GM12878 (cell line): ENCODE measurements around the gene NISCH.

Experiments used
- BHLHE40 ChIP-seq, 2 experiments: fragments of 450-650 bp in 1 of 2; IDR thresholded peaks; 2 replicates each; pipeline ENCODE4 v1.6.1; 2011 to 2017; ENCODE audit warnings: low read depth in 2 of 2, borderline replicate concordance in 1 of 2, improper control_type of control experiment in 1 of 2, low read length in 1 of 2, mild to moderate bottlenecking in 1 of 2
- DPF2 ChIP-seq: fragments of 450-650 bp; IDR thresholded peaks from 2 replicates; pipeline ENCODE4 v1.6.1; 2017; ENCODE audit warnings: mild to moderate bottlenecking
- EGR1 ChIP-seq, 2 experiments: IDR thresholded peaks; 1 replicate in 1 of 2; 2 replicates in 1 of 2; pipeline ENCODE4 v1.6.1; 2011 to 2012; ENCODE audit warnings: low read depth in 2 of 2, low read length in 2 of 2, borderline replicate concordance in 1 of 2, mild to moderate bottlenecking in 1 of 2, moderate library complexity in 1 of 2
- PAX8 ChIP-seq: fragments of 450-650 bp; IDR thresholded peaks from 2 replicates; pipeline ENCODE4 v1.6.1; 2017; ENCODE audit warnings: mild to moderate bottlenecking, moderate library complexity
- REST ChIP-seq: IDR thresholded peaks from 2 replicates; pipeline ENCODE4 v1.6.1; 2012; ENCODE audit warnings: mild to moderate bottlenecking, low read depth, low read length
- TF ChIP-seq, protein P1 (sequence below): fragments of 450-650 bp; IDR thresholded peaks from 2 replicates; pipeline ENCODE4 v1.6.1; 2016; ENCODE audit warnings: mild to moderate bottlenecking

- TF ChIP-seq, protein P1, sequence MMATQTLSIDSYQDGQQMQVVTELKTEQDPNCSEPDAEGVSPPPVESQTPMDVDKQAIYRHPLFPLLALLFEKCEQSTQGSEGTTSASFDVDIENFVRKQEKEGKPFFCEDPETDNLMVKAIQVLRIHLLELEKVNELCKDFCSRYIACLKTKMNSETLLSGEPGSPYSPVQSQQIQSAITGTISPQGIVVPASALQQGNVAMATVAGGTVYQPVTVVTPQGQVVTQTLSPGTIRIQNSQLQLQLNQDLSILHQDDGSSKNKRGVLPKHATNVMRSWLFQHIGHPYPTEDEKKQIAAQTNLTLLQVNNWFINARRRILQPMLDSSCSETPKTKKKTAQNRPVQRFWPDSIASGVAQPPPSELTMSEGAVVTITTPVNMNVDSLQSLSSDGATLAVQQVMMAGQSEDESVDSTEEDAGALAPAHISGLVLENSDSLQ, result no peak
- TF ChIP-seq DPF2 (no peak), BHLHE40 (IDR thresholded peaks at IDR 0.05; ENCODE audit: borderline replicate concordance in 1 of 2, low read depth in 2 of 2, low read length in 1 of 2) (no peak), EGR1 (IDR thresholded peaks at IDR 0.05; ENCODE audit: borderline replicate concordance in 1 of 2, low read depth in 2 of 2, low read length in 2 of 2) (no peak), PAX8 (no peak), REST (no peak)
Observed at GRCh38 chr3:52527732-52528585, 72.6 kb downstream of the NISCH start.
